22Rv1 (cell line): ENCODE results near the gene TRHDE.

Source experiments
- CTCF ChIP-seq: fragments of 450-650 bp; IDR thresholded peaks from 2 replicates; pipeline ENCODE4 v1.5.1; 2017; ENCODE audit warnings: mild to moderate bottlenecking
- ZFX ChIP-seq: fragments of 450-650 bp; IDR thresholded peaks from 2 replicates; pipeline ENCODE4 v1.6.1; 2017; ENCODE audit warnings: antibody characterized with exemption, borderline replicate concordance

GRCh38 chr12:72448805-72449204 is 176.6 kb downstream of the TRHDE start:
- TF ChIP-seq CTCF (no peak), ZFX (no peak)
